ENCODE results near the gene GFRA3.

- no peak for TF ChIP-seq EZH2 (IDR thresholded peaks at IDR 0.05; ENCODE audit: low read length, missing control alignments)
- TF ChIP-seq CTCF (conservative IDR thresholded peaks at IDR 0.05 in 1 of 2, IDR thresholded peaks at IDR 0.05 in 1 of 2; ENCODE audit: low read depth in 1 of 2, low read length in 2 of 2) = peak; percentile 62
These were observed 8.7 kb upstream of the GFRA3 start for GRCh38 chr5:138282920-138283742.
